HG03442 (cell line): ENCODE results near the gene DOCK2.
A peak's percentile ranks its signal among the peaks of the same experiment; 100 is the strongest.
"Not testable (repeated sequence)": the region's sequence is repeated elsewhere in the genome, so short reads cannot be mapped to it uniquely, and the experiment has no call there.

ENCODE experiments used
- ATAC-seq: cut with Tn5 transposase; IDR thresholded peaks from one replicate; pipeline ENCODE4 v1.9.1; 2021; ENCODE audit warnings: mild to moderate bottlenecking, moderate library complexity; ENCODE audit not compliant: unreplicated experiment

DOCK2 gene

DNA sequence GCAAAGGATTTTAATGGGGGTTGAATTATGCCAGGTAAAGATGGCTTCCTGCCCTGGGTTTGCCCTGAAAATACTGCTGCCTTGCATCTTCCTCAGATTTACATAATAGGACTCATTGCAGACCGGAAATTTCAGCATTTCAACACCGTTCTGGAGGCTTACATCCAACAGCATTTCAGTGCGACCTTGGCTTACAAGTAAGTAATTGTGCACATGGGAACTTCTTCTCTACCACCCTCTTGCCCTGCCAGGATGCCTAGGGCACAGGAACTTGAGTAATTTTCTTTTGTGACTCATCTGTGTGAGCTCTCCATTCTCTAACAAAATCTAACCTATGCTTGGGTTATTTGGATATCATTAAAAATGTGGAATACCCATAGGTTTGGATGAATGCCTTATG, 80.2 kb downstream of the DOCK2 start:
- ATAC-seq: no peak

GRCh38 chr5:169719360-169720314, 82.6 kb downstream of the DOCK2 start:
- ATAC-seq: peak; percentile 86

DNA sequence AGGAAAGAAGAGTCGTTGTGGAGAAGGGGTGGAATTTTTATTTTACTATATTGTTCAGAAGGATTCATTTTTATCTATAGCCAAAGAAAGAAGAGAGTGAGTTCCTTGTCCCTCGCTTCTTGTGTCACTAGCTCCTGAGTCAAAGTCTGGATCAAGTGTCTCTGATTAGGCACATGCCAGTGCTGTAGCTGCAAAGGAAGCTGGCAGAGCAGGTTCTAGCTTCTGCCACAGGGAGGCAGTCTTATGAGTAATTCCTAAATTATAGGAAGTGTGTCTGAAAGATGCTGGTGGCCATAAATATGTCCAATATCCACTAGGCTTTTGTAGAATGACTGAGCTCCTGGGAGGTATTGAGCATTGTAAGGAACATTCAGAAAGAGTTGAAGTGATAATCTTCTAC, 84.7 kb downstream of the DOCK2 start:
- no peak for ATAC-seq

DNA sequence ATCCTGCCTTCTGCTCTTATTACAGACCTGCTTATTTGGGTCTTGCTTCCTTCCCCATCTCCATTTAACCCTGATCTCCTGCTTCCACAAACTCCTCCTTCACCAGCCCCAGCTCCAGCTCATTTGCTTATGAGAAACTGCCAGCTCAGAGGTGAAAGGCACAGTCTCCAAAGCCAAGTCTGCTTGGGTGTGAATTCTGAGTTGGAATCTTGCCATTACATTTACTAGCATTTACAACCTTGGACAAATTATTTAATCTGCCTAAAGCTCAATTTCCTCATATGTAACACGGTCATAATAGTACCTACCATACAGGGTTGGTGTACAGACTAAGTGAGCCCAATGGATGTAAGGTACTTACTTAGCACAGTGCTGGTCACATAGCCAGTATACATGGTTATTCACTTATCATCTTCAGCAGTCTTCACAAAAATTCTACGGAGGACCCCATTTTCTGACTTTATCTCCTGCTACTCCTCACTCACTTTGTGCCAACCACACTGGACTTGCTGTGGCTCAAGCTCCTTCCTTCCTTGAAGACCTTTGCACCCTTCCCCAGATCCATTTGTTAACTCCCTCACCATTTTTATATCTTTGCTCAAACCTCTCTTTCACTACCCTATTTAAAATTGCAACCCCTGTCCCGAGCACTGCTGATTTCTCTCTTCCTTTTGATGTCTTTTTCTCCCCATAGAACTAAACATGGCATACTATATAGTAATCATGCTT, 86.2 kb downstream of the DOCK2 start:
- ATAC-seq: no peak

- no peak for ATAC-seq
Measured at GRCh38 chr5:169724303-169725087, 87.4 kb downstream of the DOCK2 start.

DNA sequence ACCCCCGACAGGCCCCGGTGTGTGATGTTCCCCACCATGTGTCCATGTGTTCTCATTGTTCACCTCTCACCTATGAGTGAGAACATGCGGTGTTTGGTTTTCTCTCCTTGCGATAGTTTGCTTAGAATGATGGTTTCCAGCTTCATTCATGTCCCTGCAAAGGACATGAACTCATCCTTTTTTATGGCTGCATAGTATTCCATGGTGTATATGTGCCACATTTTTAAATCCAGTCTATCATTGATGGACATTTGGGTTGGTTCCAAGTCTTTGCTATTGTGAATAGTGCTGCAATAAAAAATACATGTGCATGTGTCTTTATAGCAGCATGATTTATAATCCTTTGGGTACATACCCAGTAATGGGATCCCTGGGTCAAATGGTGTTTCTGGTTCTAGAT, 88.6 kb downstream of the DOCK2 start:
- not testable (repeated sequence) for ATAC-seq

- ATAC-seq: no peak
Measured at GRCh38 chr5:169728418-169728817, 91.3 kb downstream of the DOCK2 start.

DNA sequence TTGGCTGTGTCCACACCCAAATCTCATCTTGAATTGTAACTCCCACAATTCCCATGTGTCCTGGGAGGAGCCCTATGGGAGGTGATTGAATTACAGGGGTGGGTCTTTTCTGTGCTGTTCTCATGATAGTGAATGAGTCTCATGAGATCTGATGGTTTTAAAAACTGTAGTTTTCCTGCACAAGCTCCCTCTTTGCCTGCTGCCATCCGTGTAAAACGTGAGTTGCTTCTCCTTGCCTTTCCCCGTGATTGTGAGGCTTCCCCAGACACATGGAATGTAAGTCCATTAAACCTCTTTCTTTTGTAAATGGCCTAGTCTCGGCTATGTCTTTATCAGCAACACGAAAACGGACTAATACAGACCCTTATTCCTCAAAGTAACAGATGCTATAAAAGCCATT, 94.1 kb downstream of the DOCK2 start:
- ATAC-seq: no peak

DNA sequence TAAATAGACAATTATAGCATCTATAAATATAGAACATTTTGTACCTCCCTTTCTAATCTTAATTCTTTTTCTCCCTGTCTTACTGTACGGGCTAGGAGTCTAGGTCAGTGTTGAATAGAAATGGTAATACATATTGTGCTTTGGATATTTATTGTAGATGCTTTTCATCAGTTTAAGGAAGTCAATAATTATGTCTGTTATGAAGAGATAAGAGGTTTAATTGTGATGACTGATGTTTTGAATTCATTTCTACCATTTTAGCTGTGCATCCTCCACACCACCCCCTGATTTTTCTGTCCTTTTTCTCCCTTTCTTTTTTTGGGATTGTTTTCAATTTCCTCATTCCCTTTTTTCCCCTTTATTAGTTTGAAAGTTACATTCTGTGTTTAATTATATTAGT, 95.8 kb downstream of the DOCK2 start:
- ATAC-seq: no peak

DNA sequence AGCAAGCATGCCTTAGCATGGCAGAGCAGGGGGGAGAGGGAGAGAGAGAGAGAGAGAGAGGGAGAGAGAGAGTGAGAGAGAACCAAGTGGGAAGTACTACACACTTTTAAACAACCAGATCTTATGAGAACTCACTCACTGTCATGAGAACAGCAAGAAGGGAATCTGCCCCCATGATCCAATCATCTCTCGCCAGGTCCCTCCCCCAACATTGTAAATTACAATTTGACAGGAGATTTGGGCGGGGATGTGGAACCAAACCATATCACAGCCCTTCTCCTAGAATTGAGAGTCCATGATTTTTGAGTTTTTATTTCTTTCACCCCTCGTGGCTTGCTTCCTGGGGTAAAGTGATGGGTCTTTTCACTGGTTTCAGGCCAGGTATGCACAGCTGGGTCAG, 98.8 kb downstream of the DOCK2 start:
- no peak for ATAC-seq

- ATAC-seq: no peak
Measured at GRCh38 chr5:169736653-169737052, 99.6 kb downstream of the DOCK2 start.

GRCh38 chr5:169740435-169740834, 103.4 kb downstream of the DOCK2 start:
- no peak for ATAC-seq

- ATAC-seq: no peak
Measured at GRCh38 chr5:169742771-169743296, 105.8 kb downstream of the DOCK2 start.

DNA sequence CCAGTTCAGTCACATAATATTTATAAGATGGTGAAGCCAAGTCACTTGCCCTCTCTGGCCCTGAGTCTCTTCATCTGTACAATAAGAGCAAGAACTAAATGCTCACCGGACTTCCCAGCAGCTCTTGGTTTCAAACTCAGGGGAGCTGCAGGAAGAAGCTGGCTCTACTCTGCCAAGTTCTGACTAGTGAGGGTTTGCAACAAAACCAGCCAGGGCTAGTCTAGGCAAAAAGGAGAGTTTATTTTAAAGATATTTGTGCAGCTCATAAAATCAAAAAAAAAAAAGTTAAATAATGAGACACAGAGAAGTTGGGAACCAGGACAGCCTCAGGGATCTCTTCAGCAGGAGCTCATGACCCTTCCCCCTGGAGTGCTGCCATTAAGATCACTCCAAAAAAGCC, 107.3 kb downstream of the DOCK2 start:
- no peak for ATAC-seq

DNA sequence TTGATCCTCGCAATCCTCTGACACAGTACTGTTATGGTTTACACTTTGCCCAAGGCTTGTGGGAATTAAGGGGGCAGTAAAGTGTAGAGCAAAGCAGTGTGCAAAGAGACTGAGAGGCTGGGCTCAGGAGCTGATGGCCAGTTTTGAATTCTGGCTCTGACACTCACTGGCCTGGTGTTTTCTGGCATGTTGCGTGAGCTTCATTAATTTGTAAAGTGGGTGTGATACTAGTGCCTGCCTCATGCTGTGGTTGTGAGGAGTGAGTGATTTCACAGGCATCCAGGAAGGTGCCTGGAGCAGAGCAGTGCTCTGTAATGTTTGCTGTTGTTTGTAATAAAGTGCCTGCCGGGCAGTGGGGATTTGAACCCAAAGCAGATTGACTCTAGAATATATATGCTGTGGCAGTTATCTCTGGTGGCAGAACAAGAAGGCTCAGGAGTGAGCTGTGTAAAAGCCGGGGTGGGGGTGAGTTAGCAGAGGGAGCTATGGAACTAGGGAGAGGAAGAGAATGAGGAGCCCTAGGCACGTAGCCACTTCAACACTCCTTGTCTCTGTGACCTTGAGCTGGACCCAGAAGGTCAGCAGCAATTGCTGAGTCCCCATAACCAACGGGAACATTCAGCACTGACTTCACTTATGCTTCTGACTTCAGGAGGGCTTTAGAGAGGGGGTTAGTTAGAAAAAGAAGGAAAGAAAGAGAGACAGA, 108.5 kb downstream of the DOCK2 start:
- no peak for ATAC-seq

- ATAC-seq: no peak
Measured at GRCh38 chr5:169746147-169746694, 109.1 kb downstream of the DOCK2 start.

DNA sequence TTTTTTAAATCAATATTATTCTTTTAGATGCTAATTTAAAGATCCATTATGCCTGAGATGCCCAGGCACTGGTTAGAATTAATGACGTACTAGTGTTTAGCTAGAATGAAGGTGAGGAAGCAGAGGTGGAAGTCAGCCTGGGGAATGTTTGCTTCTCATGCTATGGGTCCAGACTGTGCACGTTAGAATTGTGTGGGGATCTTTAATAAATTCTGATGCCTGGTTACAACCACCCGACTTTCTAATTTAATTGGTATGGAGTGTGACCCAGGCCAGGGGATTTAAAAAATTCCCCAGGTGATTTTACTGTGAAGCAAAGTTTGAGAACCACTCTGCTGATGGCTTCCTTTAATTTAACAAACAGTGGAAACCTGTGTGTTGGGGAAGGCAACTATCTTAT, 111.1 kb downstream of the DOCK2 start:
- no peak for ATAC-seq

DNA sequence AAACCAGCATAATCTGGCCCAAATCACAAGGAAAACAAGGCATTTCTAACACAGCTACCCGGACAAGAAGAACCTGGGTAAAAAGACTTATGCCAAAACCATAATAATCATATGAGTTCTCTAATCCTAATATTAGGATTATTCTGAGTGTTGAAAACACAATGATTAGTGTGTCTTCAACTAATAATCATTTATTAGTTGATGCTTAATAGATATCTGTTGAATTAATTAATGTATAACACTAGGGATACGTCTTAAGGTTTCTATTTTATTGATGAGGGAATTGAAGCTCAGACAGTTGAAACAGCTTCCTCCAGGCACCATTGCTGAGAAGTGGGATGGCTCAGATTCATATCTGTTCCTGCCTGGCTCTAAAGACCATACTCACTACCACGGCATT, 112.2 kb downstream of the DOCK2 start:
- ATAC-seq: no peak

DNA sequence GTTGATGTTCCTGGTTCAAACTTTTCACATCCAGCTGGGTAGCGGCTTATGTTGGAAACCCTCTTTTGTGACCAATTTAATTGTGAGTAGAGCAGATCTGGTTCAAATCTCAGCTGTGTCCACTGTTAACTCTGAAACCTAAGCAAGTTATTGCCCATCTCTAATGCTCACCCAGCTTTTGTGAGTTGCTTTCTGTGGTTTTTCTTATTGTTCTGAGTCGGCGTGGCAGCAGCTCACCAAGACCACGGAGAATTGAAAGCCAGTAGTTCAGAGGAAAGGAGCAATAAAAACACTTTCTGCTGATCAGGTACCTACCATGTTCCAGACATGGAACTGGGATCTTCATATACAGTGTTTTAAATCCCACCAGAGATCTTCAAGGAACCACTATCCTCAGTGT, 114.4 kb downstream of the DOCK2 start:
- ATAC-seq: no peak

DNA sequence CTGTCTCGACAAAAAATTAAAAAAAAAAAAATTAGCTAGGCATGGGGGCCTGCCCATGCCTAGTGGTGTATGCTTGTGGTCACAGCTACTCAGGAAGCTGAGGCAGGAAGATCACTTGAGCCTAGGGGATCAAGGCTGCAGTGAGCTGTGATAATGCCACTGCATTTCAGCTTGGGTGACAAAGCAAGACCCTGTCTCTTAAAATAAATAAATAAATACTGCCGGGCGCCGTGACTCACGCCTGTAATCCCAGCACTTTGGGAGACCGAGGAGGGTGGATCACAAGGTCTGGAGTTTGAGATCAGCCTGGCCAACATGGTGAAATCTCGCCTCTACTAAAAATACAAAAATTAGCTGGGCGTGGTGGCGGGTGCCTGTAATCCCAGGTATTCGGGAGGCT, 115.5 kb downstream of the DOCK2 start:
- ATAC-seq: not testable (repeated sequence)
